HG02642 (cell line): Measurements from ENCODE around the gene PHF21A.

ENCODE experiments used
- ATAC-seq: cut with Tn5 transposase; IDR thresholded peaks from one replicate; pipeline ENCODE4 v1.9.1; 2021; ENCODE audit warnings: mild to moderate bottlenecking; ENCODE audit not compliant: unreplicated experiment, poor library complexity

Gene PHF21A

GRCh38 chr11:46121301-46121723 lies at the start of gene PHF21A:
Gene PHF21A (minus strand): TSS chr11:46121454. CDS start chr11:46084219, 37,235 bp downstream.
- peak; percentile 61 for ATAC-seq

GRCh38 chr11:46170797-46171196 lies 49.5 kb upstream of the PHF21A start:
- no peak for ATAC-seq

GRCh38 chr11:46162700-46163099 lies 41.4 kb upstream of the PHF21A start:
- no peak for ATAC-seq

GRCh38 chr11:46161201-46161600 lies 39.9 kb upstream of the PHF21A start:
- ATAC-seq: no peak

GRCh38 chr11:46160100-46160499 lies 38.8 kb upstream of the PHF21A start:
- ATAC-seq: no peak

- no peak for ATAC-seq
Measured at GRCh38 chr11:46159680-46160079, 38.4 kb upstream of the PHF21A start.

GRCh38 chr11:46149826-46150225 lies 28.6 kb upstream of the PHF21A start:
- ATAC-seq: no peak

GRCh38 chr11:46149342-46149741 lies 28.1 kb upstream of the PHF21A start:
- no peak for ATAC-seq

GRCh38 chr11:46144741-46145140 lies 23.5 kb upstream of the PHF21A start:
- ATAC-seq: no peak

GRCh38 chr11:46143049-46143806 lies 22.0 kb upstream of the PHF21A start:
- no peak for ATAC-seq

GRCh38 chr11:46142561-46142960 lies 21.3 kb upstream of the PHF21A start:
- ATAC-seq: no peak

- no peak for ATAC-seq
Measured at GRCh38 chr11:46141597-46141996, 20.3 kb upstream of the PHF21A start.

- no peak for ATAC-seq
Measured at GRCh38 chr11:46134540-46134939, 13.3 kb upstream of the PHF21A start.

- ATAC-seq: no peak
Measured at GRCh38 chr11:46134061-46134460, 12.8 kb upstream of the PHF21A start.

GRCh38 chr11:46133119-46133518 lies 11.9 kb upstream of the PHF21A start:
- no peak for ATAC-seq

- no peak for ATAC-seq
Measured at GRCh38 chr11:46130286-46130940, 9.2 kb upstream of the PHF21A start.

GRCh38 chr11:46129133-46129532 lies 7.9 kb upstream of the PHF21A start:
- ATAC-seq: no peak

GRCh38 chr11:46127150-46127638 lies 5.9 kb upstream of the PHF21A start:
- peak; percentile 72 for ATAC-seq

- no peak for ATAC-seq
Measured at GRCh38 chr11:46125284-46125683, 4.0 kb upstream of the PHF21A start.

GRCh38 chr11:46122945-46123715 lies 1.9 kb upstream of the PHF21A start:
- ATAC-seq: no peak
